Measurements from ENCODE around the gene RAB27A.

- TF ChIP-seq POLR2A (IDR thresholded peaks at IDR 0.05; ENCODE audit: low read depth, low read length) (no peak), MAX (IDR thresholded peaks at IDR 0.05; ENCODE audit: insufficient read depth, insufficient read length) (no peak), EZH2 (IDR thresholded peaks at IDR 0.05; ENCODE audit: borderline replicate concordance, low read depth, low read length, severe bottlenecking) (no peak), POLR2AphosphoS5 (IDR thresholded peaks at IDR 0.05; ENCODE audit: insufficient read depth, low read depth, low read length) (no peak), MYC (IDR thresholded peaks at IDR 0.05; ENCODE audit: low read depth, low read length) (no peak), FOS (IDR thresholded peaks at IDR 0.05; ENCODE audit: borderline replicate concordance, insufficient read depth, low read length) (no peak), JUN (IDR thresholded peaks at IDR 0.05; ENCODE audit: borderline replicate concordance, insufficient read depth, insufficient read length, low read depth) (no peak), GATA2 (IDR thresholded peaks at IDR 0.05; ENCODE audit: insufficient read depth, insufficient read length, low read depth, low read length) (no peak)
- TF ChIP-seq, protein P1, sequence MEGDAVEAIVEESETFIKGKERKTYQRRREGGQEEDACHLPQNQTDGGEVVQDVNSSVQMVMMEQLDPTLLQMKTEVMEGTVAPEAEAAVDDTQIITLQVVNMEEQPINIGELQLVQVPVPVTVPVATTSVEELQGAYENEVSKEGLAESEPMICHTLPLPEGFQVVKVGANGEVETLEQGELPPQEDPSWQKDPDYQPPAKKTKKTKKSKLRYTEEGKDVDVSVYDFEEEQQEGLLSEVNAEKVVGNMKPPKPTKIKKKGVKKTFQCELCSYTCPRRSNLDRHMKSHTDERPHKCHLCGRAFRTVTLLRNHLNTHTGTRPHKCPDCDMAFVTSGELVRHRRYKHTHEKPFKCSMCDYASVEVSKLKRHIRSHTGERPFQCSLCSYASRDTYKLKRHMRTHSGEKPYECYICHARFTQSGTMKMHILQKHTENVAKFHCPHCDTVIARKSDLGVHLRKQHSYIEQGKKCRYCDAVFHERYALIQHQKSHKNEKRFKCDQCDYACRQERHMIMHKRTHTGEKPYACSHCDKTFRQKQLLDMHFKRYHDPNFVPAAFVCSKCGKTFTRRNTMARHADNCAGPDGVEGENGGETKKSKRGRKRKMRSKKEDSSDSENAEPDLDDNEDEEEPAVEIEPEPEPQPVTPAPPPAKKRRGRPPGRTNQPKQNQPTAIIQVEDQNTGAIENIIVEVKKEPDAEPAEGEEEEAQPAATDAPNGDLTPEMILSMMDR (IDR thresholded peaks at IDR 0.05; ENCODE audit: extremely low read depth in 1 of 2, insufficient read depth in 1 of 2, low read depth in 1 of 2, low read length in 2 of 2): no peak
These were observed 7.9 kb downstream of the RAB27A start for GRCh38 chr15:55281517-55282228.
